Urothelium cell line (cell line): Measurements from ENCODE around the gene PLA2G4B.

Experiments used
- DNase-seq: peaks from one replicate; pipeline ENCODE4 v3.0.0; 2011; ENCODE audit warnings: low spot score, mixed read lengths
- FAIRE-seq: peaks from 2 replicates; lab custom pipeline; 2011; peaks lifted over from hg19 to GRCh38; lab: Jason Lieb, UNC

The PLA2G4B gene

DNA sequence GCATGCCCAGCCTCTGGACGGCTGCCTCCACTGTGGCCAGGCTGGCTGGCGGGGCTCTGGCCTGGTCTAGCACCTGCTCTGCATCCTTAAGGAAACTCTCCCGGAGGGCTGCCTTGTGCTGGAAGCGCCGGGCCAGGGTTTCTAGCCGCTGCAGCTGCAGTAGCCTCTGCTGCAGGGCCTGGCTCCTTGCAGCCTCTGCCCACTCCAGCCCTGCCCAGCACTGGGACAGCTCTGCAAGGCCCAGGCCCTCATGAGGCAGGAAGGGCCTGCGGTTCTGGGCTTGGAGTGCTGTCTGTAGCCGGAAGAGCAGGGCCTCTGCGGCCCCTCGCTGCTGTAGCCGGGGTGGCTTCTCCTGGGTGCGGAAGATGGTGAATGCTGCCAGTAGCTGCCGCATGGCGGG is 47.2 kb downstream of the PLA2G4B start:
- DNase-seq, result no peak
- no peak for FAIRE-seq

DNA sequence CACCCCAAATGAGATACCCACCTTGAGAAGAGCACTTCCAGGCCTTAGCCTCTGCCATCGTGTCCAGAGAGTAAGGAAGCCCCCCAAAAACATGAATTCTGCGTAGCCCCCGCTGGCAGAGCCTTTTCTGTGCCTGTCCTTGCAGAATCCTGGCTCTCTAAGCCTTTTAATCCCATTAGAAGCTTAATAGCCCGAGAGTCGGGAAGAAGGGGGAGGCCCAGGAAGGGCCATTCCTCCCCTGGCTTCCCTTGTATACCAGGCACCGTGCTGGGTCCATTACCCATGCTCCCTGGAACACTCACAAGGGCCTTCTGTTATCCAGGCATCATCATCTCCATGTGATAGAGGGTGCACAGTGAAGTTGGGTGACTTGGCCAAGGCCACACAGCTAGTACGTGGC is 48.1 kb downstream of the PLA2G4B start:
- DNase-seq, result no peak
- no peak for FAIRE-seq

DNA sequence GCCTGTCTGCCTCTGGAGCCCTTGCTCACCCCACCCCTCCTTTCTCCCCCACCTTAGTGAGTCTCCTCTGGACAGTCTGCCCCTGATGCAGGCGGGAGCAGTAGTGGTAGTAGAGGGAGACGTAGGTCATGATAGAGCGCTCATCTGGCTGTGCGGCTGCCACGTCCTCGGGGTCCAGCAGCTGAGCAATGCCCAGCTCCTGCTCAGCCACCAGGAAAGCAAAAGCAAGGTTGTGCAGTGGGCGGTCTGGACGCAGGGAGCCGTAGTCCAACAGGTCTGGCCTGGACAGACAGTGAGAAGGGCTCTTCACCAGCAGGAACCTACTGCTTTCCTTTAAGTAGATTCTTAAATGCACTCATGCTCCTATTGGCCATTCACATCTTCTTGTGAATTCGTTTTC is 48.5 kb downstream of the PLA2G4B start:
- DNase-seq (no peak), FAIRE-seq (no peak)

DNA sequence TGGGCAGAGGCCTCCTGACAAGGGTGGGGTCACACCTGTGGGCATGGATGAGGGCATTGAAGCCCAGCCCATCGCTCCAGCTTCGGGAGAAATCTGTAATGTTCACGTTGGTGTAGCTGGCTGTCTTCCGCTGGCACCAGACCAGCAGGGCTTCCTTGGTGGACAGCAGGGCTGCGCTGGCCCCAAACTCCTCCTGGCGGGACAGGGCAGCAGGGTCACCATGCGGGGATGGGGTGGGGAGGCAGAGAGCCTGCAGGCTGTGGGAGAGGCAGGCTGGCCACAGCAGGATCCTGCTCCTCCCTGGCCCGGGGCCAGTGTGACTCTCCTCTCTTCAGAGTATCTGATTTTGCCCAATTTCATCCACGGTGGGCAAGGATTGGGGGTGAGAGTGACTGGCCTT is 49.2 kb downstream of the PLA2G4B start:
- no peak for DNase-seq
- no peak for FAIRE-seq

DNA sequence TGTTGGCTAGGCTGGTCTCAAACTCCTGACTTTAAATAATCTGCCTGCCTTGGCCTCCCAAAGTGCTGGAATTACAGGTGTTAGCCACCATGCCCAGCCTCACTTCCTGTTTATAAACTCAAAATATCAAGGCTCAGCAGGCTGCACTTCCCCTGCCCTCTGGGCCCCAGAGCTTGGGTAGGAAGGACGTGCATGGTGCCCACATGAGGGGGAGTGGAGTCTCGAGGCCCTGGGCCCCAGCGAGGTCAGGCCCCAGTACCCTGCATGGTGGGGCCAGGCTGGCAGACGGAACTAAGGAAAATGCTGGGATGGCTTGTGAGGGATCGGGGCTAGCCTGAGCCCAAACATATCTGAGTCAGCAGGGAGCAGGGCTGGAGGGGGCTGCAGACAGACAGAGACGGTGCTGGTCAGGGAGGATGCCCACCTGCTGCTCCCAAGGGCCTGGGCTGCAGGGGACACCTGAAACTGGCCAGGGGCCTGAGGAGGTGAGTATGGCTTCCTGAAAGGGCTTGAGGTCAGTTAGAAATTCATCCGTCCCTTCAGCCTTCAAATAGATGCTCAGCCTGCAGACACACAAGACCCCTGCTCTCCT is 50.1 kb downstream of the PLA2G4B start:
- FAIRE-seq, result no peak

DNA sequence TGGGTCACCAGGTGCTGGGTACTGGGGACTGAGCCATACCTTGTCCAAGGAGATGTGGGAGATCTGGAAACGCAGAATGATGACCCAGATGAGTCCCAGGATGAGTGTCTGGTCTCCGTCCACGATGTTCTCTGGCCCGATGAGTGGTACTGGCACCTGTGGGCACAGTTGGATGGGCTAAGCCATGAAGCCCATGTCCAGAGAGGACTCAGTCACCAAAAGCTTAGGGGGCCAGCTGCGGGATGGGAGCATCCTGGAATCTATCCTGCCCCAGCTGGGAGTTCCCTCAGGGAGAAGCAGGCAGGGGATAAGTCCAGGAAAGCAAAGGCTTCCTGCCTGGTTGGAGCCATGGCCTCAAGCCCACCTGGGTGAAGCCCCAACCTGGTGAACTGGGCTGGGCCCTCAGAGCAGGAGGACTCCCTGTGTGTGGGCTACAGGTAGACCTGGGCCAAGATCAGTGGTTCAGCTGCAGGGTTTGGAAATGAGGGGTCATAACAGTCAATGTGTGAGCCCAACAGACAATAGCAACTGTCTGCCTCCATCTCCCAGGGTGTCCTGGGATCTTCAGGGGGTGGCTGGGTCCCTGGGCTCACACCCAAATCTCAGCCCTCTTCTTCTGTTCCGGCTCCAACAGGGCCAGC is 51.5 kb downstream of the PLA2G4B start:
- no peak for FAIRE-seq
- no peak for DNase-seq

More for the DNA sequence above, 50.1 kb downstream of the PLA2G4B start:
- no peak for DNase-seq

DNA sequence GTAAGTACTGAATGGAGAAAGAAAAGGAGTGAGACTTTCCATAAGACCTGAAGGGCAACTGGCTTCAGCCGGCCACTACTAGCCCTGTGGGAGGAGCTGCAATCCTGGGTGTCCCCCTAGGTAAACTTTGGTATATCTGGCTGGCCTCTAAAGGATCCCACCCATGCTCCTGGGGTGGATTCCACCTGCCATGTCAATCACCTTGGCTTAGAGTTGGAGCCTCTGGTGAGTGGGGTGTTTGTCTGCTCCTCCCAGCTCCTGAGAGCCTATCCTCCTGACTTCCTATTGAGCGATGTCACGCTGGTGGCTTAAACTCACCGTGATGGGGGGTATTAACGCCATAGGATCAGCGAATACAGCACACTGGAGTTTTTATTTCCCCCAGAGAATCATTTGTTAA is 52.6 kb downstream of the PLA2G4B start:
- DNase-seq, result no peak
- no peak for FAIRE-seq

DNA sequence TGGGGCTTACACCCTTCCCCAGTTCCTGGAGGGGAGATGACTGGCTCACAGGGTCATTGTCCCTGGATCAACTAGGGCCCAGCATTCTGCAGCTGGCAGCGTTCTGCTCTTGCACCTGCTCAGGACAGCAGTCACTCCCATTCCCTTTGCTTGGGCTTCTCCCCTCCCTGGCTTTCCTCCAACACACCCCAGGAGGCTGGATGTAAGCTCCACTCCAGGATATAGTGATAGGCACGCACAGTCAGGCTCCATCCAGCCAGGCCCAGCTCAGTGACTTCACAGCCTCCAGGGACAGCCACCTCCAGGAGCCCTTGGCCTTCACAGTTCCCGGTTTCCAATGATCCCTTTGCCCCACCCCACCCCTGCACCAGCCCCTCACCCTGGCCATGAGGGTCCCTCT is 53.3 kb downstream of the PLA2G4B start:
- FAIRE-seq, result no peak
- no peak for DNase-seq

DNA sequence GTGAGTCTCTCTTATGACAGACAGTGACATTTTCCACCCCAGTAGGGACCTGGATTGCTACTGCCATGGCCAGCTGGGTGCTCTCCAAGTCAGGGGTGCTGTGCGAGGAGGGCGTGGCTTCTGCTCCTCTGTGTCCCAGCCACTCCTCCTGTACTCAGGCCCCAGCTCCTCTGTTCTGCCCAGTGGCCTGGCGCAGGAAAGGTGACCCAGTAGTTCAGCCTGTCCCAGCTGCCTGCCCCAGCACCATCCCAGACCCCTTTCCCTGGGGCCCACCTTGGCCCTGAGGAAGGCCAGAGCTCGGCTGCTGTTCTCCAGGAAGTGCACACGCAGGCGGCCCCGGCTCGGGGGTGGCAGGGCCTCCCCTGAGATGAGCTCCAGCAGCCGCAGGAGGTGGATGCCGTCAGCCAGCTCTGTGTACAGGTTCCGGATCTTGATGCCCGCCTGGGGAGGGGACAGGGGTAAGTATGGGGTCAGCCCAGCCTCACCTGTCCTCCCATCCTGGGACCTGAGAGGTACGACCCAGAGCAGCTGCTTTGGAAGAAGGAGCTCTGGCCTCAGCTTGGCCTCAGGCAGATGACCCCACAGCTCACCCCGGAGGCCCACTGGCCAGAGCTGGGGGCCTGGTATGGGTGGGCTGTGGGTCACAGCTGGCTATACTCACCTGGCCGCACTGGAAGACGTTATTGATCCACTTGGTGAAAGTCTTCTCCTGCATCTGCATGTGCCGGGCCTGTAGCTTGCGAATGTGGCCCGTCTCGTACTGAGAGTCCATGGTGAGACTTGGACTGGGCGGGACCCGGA is 54.2 kb downstream of the PLA2G4B start:
- DNase-seq (no peak), FAIRE-seq (no peak)

DNA sequence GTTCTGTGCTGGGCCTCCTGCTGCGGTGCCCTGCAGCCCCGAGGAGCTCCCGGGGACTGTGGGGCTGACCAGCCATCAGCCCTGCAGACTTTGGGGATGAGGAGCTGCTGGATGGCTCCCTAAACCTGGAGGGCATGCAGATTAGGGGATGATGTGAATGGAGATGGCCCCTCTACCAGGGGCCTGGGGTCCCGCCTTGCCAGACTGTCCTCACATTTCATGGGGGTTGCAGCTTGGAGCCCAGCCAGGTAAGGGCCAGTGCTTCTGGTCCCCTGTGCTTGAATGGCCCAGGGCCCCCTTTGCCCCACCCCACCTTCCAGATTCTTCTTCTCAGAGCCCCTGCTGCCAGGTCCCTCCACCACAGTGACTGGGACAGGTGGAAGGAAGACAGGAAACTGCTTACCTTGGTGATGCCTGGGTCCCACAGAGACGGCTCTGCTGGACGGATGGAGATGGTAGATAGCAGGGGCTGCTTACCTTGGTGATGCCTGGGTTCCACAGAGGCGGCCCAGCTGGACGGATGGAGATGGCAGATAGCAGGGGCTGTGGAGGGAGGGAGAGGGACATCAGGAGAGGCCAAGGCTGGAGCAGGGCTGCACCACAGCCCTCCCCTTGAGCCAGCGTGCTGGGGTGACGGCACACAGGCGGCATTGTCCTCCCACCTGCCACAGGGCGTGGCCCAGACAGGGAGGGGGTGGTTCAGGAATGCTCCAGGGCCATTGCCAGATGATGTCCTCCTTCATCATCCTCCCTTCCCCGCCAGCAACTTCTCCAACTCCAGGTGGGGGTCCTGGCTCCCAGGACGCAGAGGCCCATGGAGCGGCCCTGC is 55.0 kb downstream of the PLA2G4B start, which contains the start of gene SPTBN5:
Gene SPTBN5 (minus strand): TSS at position 632 of the 829 bp plus-strand sequence. CDS start 556 bp downstream, at position 76.
- FAIRE-seq, result peak; percentile 88

DNA sequence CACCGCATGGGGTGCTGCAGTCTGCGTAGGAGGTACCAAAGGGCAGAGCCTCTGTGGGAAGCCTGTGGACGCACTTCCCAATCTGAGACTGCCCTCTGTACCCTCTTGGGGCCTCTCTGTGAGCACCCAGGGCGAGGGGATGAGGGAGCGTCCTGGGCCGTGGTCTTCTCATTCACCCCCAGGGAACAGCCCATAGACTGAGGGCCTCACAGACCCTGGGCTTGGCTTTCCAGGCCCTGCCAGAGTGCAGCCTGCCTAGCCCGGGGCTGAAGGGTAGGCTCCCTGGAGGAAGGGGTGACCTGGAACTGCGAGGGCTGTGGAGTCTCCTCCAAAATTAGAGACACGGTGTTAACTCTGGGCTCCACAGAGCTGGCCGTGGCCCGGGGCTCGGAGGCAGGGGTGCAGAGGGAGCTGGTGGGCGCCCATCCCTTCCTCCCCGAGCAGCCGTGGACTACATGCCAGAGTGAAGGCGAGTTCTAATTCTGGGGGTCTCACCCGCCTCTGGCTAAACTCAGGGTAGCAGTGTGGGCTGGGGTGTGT is 55.7 kb downstream of the PLA2G4B start:
- FAIRE-seq (no peak), DNase-seq (peak; percentile 27)

More for the DNA sequence above, 55.0 kb downstream of the PLA2G4B start, which contains the start of gene SPTBN5:
- peak; percentile 81 for DNase-seq

DNA sequence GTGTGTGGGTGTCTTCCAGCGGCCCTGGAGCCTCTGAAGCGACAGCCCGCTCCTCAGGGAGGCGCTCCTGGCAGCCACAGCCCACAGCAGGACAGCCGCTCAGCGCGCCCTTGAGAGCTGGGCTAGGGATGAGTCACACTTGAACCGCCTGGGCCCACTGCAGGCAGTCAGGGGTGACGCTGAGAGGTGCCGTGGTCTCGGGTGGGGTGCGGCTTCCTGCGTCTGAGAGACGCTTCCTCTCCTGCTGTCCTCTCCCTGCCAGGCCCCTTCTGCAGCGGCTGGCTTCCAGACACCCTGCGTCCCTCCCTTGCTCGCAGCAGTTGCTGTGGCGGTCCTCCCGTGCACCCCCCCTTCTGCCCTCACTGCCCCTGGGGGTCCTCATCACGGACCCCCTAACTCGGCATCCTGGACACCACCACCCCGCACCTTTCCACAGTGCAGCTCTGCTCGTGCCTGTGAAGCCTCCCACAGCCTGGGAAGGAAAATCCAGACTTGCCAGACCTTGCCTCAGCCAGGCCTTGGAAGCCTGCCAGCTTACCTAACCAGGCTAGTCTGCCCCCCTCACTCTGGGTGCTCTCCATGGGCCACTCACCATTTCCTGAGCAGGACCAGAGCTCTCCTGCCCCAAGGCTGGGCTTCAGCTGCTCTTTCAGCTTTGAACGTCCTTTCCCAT is 56.3 kb downstream of the PLA2G4B start:
- DNase-seq (peak; percentile 94), FAIRE-seq (peak; percentile 93)

DNA sequence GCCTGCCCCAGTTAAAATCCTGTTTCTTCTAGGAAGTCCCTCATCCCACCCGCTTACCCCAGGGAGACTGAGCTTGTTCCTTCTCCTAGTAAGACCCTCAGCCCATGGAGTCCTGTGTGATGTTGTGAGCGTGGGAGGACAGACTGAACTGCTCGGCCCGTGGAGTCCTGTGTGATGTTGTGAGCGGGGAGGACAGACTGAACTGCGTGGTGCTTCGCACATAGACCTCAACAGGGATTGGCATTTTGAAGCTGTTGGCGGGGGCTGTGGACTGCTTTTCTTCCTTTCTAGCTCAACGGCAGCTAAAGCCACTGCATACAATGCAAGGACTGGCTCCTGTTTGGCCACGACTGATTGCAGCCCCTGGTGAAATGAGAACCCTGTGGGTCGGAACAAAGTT is 56.8 kb downstream of the PLA2G4B start:
- FAIRE-seq (peak; percentile 44), DNase-seq (no peak)

DNA sequence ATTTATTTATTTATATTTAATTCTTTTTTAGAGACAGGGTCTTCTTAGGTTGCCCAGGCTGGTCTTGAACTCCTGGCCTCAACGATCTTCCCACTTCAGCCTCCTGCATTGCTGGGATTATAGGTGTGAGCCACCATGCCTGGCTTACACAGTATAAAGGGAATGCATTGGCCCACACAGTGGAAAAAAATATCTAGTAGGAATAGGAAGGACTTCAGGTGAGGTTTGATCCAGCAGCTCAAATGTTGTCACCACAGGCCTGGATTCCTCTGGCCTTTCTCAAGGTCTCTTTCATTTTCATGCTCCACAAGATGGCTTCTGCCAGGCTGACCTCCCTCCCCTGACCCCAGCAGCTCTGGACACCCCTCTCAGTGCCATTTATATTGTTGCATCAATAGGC is 57.3 kb downstream of the PLA2G4B start:
- FAIRE-seq (no peak), DNase-seq (no peak)

DNA sequence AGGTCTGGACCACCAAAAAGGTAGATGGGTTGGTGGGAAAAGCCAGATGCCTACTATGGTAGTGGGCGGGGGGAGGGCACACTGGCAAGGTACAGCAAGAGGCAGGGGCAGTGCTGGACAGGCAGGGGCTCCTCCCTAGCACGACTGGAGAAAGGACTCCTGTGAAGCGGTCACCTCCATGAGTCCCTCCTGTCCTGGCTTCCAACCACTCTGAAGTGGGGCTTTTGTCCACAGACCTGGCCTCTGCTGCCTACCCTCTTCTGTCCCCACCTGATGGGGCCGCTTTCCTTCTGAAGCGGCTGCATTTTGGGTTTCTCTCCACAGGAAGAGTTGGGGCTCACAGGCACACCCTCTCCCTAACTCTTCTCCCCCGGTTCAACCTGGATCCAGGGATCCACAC is 57.9 kb downstream of the PLA2G4B start:
- no peak for FAIRE-seq
- DNase-seq, result no peak

DNA sequence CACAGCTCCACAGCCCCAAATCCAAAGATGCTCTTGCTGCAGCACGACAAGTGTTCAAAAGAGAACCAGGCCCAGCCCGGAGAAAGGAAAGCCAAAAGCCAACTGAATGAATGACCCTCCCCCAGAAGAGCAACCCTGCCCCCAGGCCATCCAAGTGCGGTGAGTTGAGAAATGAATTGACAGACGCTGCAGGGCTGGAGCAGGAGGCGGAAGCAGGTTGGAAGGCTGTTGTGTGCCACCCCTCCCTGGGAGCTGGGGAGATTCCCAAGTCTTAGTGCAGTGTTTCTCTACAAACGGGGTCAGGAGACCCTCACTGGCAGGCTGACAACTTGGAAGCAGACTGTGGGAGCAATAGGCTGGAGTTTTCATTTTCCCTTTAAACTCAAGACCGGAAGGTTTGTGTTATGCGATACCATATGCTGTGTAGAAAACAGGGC is 58.7 kb downstream of the PLA2G4B start:
- FAIRE-seq (no peak), DNase-seq (no peak)
